WTC11 (cell line): Measurements from ENCODE around the gene LFNG.

ENCODE experiments used
- CREB1 ChIP-seq: sonication (generic); formaldehyde crosslinking; IDR thresholded peaks from 2 replicates; pipeline ENCODE4 v1.8.0; 2023; ENCODE audit warnings: mild to moderate bottlenecking, missing genetic modification reagents
- EMX1 ChIP-seq: fragments of 250-450 bp; sonication (Bioruptor Pico); IDR thresholded peaks from 2 replicates; pipeline ENCODE4 v1.8.0; 2021; ENCODE audit warnings: mild to moderate bottlenecking
- ETV6 ChIP-seq: sonication (generic); formaldehyde crosslinking; IDR thresholded peaks from 2 replicates; pipeline ENCODE4 v1.8.1; 2022; ENCODE audit warnings: mild to moderate bottlenecking, missing genetic modification reagents
- MAX ChIP-seq: sonication (generic); formaldehyde crosslinking; IDR thresholded peaks from 2 replicates; pipeline ENCODE4 v1.8.0; 2022; ENCODE audit warnings: mild to moderate bottlenecking, missing genetic modification reagents
- NFE2L1 ChIP-seq: sonication (generic); formaldehyde crosslinking; IDR thresholded peaks from 2 replicates; pipeline ENCODE4 v1.8.1; 2023; ENCODE audit warnings: missing genetic modification reagents
- NR1H2 ChIP-seq: sonication (generic); formaldehyde crosslinking; IDR thresholded peaks from 2 replicates; pipeline ENCODE4 v1.9.0; 2021; ENCODE audit warnings: mild to moderate bottlenecking, moderate library complexity, missing genetic modification reagents
- OVOL2 ChIP-seq: fragments of 250-450 bp; sonication (Bioruptor Pico); IDR thresholded peaks from 2 replicates; pipeline ENCODE4 v1.9.0; 2021; ENCODE audit warnings: mild to moderate bottlenecking, borderline replicate concordance
- SMAD3 ChIP-seq: sonication (generic); formaldehyde crosslinking; IDR thresholded peaks from 2 replicates; pipeline ENCODE4 v1.8.0; 2022; ENCODE audit warnings: missing genetic modification reagents, mild to moderate bottlenecking, borderline replicate concordance
- ZNF121 ChIP-seq: sonication (generic); formaldehyde crosslinking; IDR thresholded peaks from 2 replicates; pipeline ENCODE4 v1.8.0; 2023; ENCODE audit warnings: missing genetic modification reagents
- TF ChIP-seq, protein P1 (sequence below): sonication (generic); formaldehyde crosslinking; IDR thresholded peaks from 2 replicates; pipeline ENCODE4 v1.8.1; 2023; ENCODE audit warnings: mild to moderate bottlenecking, missing genetic modification reagents, borderline replicate concordance
- TF ChIP-seq, protein P2 (sequence below): fragments of 200-600 bp; IDR thresholded peaks from 2 replicates; pipeline ENCODE4 v1.8.0; 2022; ENCODE audit warnings: antibody characterized with exemption

GRCh38 chr7:2523941-2524807 lies 4.6 kb downstream of the LFNG start:
- TF ChIP-seq, protein P1, sequence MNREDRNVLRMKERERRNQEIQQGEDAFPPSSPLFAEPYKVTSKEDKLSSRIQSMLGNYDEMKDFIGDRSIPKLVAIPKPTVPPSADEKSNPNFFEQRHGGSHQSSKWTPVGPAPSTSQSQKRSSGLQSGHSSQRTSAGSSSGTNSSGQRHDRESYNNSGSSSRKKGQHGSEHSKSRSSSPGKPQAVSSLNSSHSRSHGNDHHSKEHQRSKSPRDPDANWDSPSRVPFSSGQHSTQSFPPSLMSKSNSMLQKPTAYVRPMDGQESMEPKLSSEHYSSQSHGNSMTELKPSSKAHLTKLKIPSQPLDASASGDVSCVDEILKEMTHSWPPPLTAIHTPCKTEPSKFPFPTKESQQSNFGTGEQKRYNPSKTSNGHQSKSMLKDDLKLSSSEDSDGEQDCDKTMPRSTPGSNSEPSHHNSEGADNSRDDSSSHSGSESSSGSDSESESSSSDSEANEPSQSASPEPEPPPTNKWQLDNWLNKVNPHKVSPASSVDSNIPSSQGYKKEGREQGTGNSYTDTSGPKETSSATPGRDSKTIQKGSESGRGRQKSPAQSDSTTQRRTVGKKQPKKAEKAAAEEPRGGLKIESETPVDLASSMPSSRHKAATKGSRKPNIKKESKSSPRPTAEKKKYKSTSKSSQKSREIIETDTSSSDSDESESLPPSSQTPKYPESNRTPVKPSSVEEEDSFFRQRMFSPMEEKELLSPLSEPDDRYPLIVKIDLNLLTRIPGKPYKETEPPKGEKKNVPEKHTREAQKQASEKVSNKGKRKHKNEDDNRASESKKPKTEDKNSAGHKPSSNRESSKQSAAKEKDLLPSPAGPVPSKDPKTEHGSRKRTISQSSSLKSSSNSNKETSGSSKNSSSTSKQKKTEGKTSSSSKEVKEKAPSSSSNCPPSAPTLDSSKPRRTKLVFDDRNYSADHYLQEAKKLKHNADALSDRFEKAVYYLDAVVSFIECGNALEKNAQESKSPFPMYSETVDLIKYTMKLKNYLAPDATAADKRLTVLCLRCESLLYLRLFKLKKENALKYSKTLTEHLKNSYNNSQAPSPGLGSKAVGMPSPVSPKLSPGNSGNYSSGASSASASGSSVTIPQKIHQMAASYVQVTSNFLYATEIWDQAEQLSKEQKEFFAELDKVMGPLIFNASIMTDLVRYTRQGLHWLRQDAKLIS (CRISPR knock-in tag), result no peak
- no peak for TF ChIP-seq ETV6 (CRISPR knock-in tag)
- no peak for TF ChIP-seq OVOL2 (CRISPR knock-in tag)
- TF ChIP-seq, protein P2, sequence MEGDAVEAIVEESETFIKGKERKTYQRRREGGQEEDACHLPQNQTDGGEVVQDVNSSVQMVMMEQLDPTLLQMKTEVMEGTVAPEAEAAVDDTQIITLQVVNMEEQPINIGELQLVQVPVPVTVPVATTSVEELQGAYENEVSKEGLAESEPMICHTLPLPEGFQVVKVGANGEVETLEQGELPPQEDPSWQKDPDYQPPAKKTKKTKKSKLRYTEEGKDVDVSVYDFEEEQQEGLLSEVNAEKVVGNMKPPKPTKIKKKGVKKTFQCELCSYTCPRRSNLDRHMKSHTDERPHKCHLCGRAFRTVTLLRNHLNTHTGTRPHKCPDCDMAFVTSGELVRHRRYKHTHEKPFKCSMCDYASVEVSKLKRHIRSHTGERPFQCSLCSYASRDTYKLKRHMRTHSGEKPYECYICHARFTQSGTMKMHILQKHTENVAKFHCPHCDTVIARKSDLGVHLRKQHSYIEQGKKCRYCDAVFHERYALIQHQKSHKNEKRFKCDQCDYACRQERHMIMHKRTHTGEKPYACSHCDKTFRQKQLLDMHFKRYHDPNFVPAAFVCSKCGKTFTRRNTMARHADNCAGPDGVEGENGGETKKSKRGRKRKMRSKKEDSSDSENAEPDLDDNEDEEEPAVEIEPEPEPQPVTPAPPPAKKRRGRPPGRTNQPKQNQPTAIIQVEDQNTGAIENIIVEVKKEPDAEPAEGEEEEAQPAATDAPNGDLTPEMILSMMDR, result no peak
- TF ChIP-seq MAX (CRISPR knock-in tag), result no peak; the same call in 1 of the 2 replicates
- TF ChIP-seq EMX1 (CRISPR knock-in tag), result no peak
- TF ChIP-seq NR1H2, result no peak
- TF ChIP-seq SMAD3 (CRISPR knock-in tag), result no peak
- no peak for TF ChIP-seq CREB1 (CRISPR knock-in tag)
- peak; percentile 67 for TF ChIP-seq ZNF121 (CRISPR knock-in tag)
- TF ChIP-seq NFE2L1, result no peak
